CD4-positive, alpha-beta T cell treated with Interleukin-12 subunit alpha and Interleukin-12 subunit beta, for 1 hour (primary cell): ENCODE data around the gene PECR.

ENCODE experiments used
- DNase-seq: peaks from one replicate; pipeline ENCODE4 v3.0.0-alpha.2; 2020

Gene PECR

DNA sequence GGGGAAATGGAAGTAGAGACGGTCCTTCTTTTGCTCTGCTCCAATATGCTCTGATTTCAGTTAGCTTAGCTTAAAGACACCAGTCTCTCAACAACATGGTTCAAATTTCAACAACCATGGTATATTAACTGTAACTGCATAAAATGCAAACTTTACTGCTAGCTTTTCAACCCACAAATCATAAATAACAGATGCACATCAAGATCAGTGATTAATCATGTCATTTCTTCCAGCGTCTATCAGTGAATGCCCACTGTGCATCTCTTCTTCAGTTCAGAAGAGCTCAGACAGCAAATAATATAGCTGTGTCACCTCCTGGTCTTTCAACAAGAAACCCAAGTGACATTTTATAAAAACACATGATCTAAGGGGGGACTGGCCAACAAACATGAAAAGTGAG, 12.6 kb downstream of the PECR start:
- DNase-seq, result no peak

GRCh38 chr2:216066230-216066629, 15.4 kb downstream of the PECR start:
- no peak for DNase-seq

- no peak for DNase-seq
Observed at GRCh38 chr2:216064665-216065064, 16.9 kb downstream of the PECR start.

DNA sequence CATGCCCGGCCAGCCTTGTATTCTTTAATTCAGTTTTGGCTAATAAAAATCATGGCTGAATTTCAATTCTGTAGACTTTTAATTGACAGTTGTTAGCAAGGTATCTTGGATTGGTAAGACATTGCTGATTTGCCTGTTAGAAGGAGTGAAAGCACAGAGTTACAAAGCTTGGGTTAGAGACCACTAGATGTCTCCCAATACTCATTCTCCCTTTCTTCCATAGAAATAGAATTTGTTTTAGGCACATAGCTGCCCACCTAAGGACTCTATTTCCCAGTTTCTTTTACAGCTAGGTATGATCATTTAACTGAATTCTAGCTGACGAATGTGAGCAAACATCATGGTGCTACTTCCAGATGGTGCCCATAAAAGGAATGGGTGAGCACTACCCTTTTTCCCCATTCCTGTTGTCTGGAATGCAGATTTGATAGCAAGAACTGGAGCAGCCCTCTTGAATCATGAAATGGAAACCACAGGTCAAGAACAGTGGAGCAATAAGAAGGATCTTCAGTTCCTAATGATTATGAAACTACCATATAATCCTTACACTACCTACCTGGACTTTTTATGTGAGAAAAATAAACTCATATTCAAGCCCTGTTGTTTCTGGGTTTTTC, 17.5 kb downstream of the PECR start:
- DNase-seq, result no peak

DNA sequence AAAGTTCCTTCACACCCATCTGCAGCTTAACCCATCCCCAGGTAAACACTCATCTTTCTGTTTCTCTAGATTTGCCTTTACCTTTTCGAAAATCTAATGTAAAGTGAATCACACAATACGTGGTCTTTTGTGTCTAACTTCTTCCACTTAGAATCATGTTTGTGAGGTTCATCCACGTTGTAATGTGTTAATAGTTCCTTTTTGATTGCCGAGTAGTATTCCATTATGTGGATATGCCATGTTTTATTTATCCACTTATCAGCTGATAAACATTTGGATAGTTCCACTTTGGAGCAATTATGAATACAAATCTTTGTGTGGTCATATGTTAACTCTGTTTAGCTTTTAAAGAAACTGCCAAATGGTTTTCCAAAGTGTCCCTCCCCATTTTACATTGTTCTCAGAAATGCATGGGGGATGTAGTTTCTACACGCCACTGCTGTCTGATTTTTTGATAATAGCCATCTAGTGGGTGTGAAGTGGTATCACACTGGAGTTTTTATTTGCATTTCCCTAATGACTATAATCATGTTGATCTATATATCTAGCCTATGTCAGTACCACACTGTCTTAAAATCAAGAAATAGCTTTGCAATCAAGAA, 22.3 kb downstream of the PECR start:
- DNase-seq, result no peak

DNA sequence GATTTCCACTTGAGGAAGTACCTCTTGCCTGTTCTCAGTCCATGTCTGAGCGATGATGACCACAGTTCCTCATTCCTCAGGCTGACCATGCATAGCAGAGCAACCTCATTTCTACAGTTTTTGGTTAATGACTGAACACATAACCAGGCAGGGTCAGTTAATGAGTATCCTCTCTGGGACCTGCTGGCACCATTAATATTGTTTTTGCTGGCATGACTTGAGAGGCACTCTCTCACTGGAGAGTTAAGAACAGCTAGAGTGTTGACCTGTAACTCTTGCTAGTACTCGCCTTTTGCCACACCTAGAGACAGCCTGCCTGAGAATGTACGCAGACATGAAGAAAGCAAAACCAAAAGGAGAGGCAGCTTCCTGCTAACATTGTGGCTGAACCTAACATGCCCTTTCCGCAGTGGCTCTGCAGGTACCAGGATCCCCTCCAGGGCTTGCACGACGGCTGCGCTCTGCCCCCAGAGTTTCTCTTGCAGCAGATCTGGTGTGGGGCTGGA, 23.9 kb downstream of the PECR start:
- peak; percentile 68 for DNase-seq

DNA sequence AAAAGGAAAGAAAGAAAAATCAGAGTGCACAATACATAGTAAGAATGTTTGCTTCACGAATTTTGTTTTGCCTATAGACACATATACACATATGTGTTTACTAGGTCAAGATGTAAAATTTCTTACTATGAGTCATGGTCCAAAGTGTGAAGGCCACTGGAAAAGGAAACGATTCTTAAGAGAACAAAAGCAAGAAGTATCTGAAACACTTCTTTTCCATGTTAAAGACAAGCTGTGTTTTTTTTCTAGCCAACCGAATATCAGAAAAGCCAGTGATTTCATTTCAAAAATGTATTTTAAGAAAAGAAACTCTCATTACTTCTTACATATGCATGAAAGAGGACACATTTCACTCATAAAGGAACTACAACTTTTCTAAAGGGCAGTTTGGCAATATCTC, 24.9 kb downstream of the PECR start:
- no peak for DNase-seq

DNA sequence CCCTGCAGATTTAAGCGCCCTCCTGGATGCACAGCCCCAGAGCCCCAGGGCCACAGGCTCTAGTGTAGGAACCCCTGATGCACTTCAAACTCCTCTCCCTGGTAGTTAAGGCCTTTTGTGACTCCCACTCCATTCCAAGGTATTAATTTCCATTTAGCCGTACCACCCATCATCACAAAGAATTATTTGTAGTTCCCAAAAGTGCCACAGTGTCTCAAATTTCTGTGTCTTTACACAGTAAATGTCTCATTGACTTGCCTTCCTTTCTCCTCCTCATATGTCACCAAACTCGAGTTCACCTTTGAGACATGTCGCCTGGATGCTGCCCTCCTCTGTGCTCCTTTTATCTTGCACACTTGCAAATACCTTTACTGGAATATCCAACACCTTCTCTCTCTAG, 25.9 kb downstream of the PECR start:
- DNase-seq, result no peak

- DNase-seq, result no peak
Observed at GRCh38 chr2:216052420-216052819, 29.2 kb downstream of the PECR start.

- DNase-seq, result no peak
Observed at GRCh38 chr2:216051350-216051749, 30.3 kb downstream of the PECR start.

DNA sequence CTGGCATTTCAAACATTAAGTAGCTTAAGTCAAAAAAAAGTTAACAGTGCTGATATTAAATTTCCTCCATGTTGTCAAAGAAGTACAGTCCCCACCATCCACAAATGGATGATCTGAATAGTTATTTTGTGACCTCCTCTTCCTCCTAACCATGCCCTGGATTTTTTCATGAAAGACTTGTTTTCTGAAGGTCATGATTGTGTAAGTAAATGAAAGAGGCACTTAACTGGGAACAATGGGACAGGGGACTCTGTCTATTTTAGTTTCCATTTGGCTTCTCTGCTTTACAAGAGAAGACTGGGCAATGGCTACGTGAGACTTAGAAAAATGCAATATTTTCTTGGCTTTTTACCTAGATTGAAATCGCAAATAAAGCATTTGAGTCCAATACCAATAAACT, 32.2 kb downstream of the PECR start:
- no peak for DNase-seq

- DNase-seq, result no peak
Observed at GRCh38 chr2:216047397-216047796, 34.2 kb downstream of the PECR start.

- no peak for DNase-seq
Observed at GRCh38 chr2:216044883-216045486, 36.6 kb downstream of the PECR start.

DNA sequence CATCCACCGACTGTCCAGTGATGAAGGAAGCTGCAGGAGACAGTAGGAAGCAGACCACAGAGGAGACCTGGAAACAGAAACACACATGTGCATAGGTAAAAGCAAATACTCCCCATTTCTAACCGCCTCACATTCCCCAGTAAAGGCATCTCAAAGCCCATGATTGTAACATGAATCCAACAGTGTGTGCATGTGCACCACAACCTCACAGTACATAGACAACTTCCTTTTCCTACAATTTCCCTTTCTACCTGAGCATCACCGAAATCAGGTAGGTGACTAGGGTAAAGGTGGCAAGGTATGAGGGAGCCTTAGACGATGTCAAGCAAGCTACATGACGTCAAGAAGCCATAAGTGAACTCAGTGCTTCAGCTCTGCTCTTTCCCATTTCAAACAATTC, 37.7 kb downstream of the PECR start:
- no peak for DNase-seq

- no peak for DNase-seq
Observed at GRCh38 chr2:216041438-216041837, 40.2 kb downstream of the PECR start.

DNA sequence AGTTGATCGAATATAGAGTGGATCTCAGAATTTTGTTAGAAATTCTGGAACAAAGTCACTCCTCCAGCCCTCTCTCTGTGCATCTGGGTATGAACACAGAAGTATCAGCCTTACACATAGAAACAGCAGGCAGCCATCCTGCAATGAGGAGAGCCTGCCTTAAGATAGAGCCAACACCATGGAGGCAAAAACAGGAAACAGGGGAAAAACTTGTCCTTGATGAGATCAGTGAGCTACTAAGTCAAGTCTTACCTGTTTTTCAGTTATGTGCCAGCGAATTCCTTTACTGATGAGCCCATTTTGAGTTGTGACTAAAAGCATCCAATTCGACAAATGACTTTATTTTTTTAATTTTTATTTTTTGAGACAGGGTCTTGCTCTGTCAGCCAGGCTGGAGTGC, 41.7 kb downstream of the PECR start:
- DNase-seq, result no peak

DNA sequence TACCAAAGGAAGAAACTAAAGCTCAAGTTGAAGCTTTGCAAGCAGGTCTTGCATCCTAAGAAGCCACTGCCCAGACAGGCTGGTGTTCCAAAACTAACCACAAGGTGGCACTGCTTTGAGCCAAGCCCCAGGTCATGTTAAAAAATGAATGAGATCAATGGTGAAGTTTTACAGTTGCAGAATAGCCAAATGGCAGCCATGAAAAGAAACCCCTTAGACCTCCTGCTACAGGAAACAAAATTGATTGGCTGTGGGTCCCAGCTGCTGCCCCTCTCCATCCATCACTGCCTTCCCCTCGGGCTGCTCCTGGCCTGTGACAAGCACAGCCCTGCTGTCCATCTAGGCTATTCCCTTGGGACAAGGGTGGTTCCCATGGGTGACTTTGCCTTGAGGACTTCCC, 47.5 kb downstream of the PECR start:
- peak; percentile 77 for DNase-seq

- DNase-seq, result no peak
Observed at GRCh38 chr2:216033403-216033802, 48.2 kb downstream of the PECR start.

DNA sequence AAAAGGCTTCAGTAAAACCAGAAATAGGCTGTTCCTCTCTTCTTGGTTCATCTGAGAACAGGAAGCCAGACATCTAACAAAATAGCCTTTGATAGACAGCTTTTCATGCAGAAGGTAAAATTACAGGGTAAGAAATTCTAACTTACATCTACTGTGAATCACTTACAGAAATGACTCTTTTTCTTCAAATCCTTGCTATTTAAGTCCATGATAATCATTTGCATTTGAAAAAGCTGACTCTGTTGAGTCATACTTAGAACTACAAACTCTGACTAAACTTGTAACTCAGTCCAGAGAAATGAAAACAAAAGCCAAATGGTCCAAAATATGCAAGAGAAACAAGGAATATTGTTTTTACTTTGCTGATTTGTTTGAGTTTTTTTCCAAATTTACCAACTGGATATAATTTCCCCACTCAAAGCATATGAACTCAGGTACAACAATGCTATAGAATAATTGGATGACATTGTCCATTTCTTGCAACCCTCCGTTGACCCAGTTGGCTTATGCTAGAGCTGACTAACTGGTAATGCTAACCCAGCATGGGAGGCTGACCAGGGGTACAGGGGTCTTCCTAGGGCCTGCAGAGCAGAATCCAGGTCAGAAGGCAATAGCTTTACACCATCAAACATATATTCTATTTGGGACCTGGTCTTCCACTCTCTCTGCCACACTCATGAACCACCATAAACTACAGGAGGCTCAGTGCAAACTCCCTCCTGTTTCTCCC, 49.5 kb downstream of the PECR start:
- DNase-seq, result no peak

DNA sequence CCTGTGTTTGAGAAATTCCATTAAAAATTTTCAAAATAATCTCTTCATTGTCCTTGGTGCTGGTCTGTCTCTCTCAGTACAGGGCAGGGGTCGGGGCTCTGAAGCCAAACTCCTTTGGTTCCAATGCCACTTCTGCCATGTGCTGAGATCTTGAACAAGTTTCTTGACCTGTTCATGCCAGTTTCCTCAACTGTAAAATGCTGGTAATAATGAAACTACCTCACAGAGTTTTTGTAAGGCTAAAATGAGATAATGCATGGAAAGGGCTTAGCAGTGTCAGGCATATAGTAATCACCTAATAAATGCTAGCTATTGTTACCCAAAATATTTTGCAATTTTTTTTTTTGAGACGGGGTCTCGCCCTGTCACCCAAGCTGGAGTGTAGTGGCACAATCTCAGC, 51.4 kb downstream of the PECR start:
- DNase-seq, result no peak

DNA sequence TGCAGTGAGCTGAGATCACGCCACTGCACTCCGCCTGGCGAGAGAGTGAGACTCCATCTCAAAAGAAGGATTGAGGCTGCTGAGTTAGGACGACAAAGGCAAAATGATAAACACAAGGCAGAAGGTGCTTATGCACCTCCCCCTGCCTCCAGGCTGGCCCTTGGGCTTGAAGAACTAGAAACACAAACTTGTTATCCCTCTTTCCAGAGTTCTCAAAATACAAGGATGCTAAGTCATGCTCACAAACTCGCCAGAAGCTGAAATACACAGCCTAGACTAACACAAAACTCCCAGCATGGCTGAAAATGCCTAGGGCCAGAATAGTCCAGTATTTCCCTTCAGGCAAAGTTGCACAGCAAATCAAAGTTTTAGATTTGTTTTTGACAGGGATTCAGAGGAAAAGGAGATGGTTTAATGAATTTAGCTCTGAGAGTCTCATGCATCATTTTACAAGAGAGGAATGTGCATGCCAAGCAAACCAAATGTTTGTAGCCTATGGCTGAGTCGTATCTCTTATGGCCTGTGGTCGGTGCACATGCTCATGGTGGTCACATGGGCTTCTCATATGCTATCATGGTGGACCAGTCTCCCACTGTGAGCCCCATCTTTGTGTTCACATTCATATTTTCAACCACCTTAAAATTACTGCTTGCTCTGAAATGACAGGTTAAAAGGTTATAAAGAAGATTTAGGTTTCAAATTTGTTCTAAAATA, 52.0 kb downstream of the PECR start:
- DNase-seq, result no peak

DNA sequence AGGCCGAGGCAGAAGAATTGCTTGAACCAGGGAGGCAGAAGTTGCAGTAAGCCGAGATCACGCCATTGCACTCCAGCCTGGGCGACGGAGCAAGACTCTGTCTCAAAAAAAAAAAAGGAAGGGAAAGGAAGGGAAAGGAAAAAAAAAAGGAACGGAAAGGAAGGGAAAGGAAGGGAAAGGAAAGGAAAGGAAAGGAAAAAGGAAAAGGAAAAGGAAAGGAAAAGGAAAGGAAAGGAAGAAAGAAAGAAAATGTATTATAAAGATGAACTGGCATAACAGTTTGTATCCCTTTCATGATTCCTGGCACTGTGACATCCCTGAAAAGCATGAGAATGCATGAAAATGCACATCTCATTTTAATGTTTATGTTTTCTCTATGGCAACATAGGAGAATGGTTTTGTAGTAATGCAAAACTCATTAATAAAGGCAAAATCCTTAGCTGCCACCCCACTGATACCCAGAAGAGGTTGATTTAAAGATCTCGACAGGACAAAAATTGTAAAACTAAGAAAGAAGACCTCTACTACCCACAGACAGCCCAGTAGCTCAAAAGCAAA, 56.8 kb downstream of the PECR start:
- no peak for DNase-seq
